Left lung (tissue), 10 donors: ENCODE data around the gene TRIB2. TPM values are rescaled to one million over a fixed set of nuclear protein-coding genes. Genes with fewer than 3 reads are reported as not detected.

Source experiments
- ATAC-seq: fragments of 200-7000 bp; cut with Tn5 transposase; one replicate; pipeline ENCODE4 v1.9.1; 2020; ENCODE audit warnings: moderate library complexity
- DNase-seq, 4 donors: peaks; one replicate each; pipeline ENCODE4 v3.0.0-alpha.2; 2013 to 2020
- H3K27ac ChIP-seq, 2 donors: fragments of 200-600 bp; sonication (generic) in 1 of 2; one replicate each; pipeline versions ENCODE4 v1.5.0 to v1.8.0; 2020 to 2021
- H3K27me3 ChIP-seq, 2 donors: fragments of 200-600 bp; sonication (generic) in 1 of 2; one replicate each; pipeline versions ENCODE4 v1.5.0 to v1.8.0; 2020 to 2021
- H3K36me3 ChIP-seq, 2 donors: fragments of 200-600 bp; sonication (generic) in 1 of 2; one replicate each; pipeline versions ENCODE4 v1.5.0 to v1.8.0; 2020 to 2021
- H3K4me1 ChIP-seq, 2 donors: fragments of 200-600 bp; one replicate each; pipeline ENCODE4 v1.8.0; 2021
- H3K4me3 ChIP-seq, 2 donors: fragments of 200-600 bp; sonication (generic) in 1 of 2; one replicate each; pipeline versions ENCODE4 v1.5.0 to v1.8.0; 2020 to 2021; ENCODE audit warnings: mild to moderate bottlenecking in 1 of 2
- H3K9me3 ChIP-seq, 2 donors: fragments of 200-600 bp; sonication (generic) in 1 of 2; one replicate each; pipeline versions ENCODE4 v1.5.0 to v1.8.0; 2020 to 2021
- CTCF ChIP-seq, 2 donors: fragments of 200-600 bp; sonication (generic) in 1 of 2; IDR thresholded peaks; one replicate each; pipeline versions ENCODE4 v1.5.0 to v1.8.0; 2021; ENCODE audit warnings: antibody characterized with exemption in 2 of 2
- intact Hi-C, 2 donors: fragments of 100-400 bp; cut with DNase I; formaldehyde crosslinking; loops; one replicate each; pipeline versions ENCODE4 v1.11.2 to v1.14.2; 2022
- microRNA-seq, 2 donors: library from miRNA; unstranded; fragments of <30 nt; microRNA quantifications; one replicate each; pipeline ENCODE4, GENCODE V29; 2019
- polyA plus RNA-seq, 6 donors: library from polyadenylated mRNA; unstranded; fragments of 120-200 nt; gene quantifications; one replicate each; pipeline ENCODE4 v1.2.1, GENCODE V29; 2013; ENCODE audit not compliant: insufficient read length in 6 of 6
- total RNA-seq, 2 donors: library from RNA; stranded (reverse); fragmentation: NEBNext Ultra II Directional; extraction: Animal tissue kit (Norgen Biotek cat#: 25700); gene quantifications; one replicate each; pipeline ENCODE4 v1.2.1, GENCODE V29; 2021
- donor health status: DM: no; HTN: yes; CAD: no.
- donor health status: DM: no; HTN: no; CAD: no.

The TRIB2 gene
- total and polyA plus RNA-seq, 8 donors: 36.4 to 88.5 (median 76.5) TPM

GRCh38 chr2:12781329-12781728, 64.6 kb downstream of the TRIB2 start:
- no peak for ATAC-seq
- Histone ChIP-seq H3K9me3 (no peaks in the 10 kb centered on the region), H3K4me1 (no peaks in the 10 kb centered on the region), H3K27ac (no peak overlapping the region), H3K4me3 (no peak overlapping the region), H3K27me3 (no peaks in the 10 kb centered on the region), H3K36me3 (no peaks in the 10 kb centered on the region)
- TF ChIP-seq CTCF (IDR thresholded peaks at IDR 0.05): no peak
- intact Hi-C loops: no loop called here
- DNase-seq: no peak

GRCh38 chr2:12787891-12788801, 71.4 kb downstream of the TRIB2 start:
- no peak for DNase-seq
- intact Hi-C loops: no loop called here
- H3K27ac ChIP-seq: peak overlapping the region; percentile 29 to 57

GRCh38 chr2:12791906-12792305, 75.2 kb downstream of the TRIB2 start:
- Histone ChIP-seq H3K27me3 (no peaks in the 10 kb centered on the region), H3K9me3 (no peaks in the 10 kb centered on the region), H3K27ac (no peak overlapping the region), H3K4me1 (no peaks in the 10 kb centered on the region), H3K36me3 (no peaks in the 10 kb centered on the region), H3K4me3 (no peak overlapping the region)
- no peak for ATAC-seq
- DNase-seq: no peak
- no peak for TF ChIP-seq CTCF (IDR thresholded peaks at IDR 0.05)
- intact Hi-C loops: no loop called here

More at GRCh38 chr2:12787891-12788801, 71.4 kb downstream of the TRIB2 start:
- H3K36me3 ChIP-seq: no peaks in the 10 kb centered on the region
- TF ChIP-seq CTCF (IDR thresholded peaks at IDR 0.05): no peak
- H3K9me3 ChIP-seq: no peaks in the 10 kb centered on the region
- no peaks in the 10 kb centered on the region for H3K4me1 ChIP-seq
- ATAC-seq: peak; percentile 71
- no peaks in the 10 kb centered on the region for H3K27me3 ChIP-seq
- H3K4me3 ChIP-seq: no peak overlapping the region

Small RNA genes lying within 50 kb of the gene (microRNA-seq; reads per million reads assigned to microRNA genes)
- gene MIR3125: 0 to 0.50 reads per million in 2 donors
